Pancreas (tissue), 10 donors: Measurements from ENCODE around the gene HMG20B. TPM values are rescaled to one million over a fixed set of nuclear protein-coding genes. Genes with fewer than 3 reads are reported as not detected.

Source experiments
- ATAC-seq, 4 donors: fragments of 200-7000 bp; cut with Tn5 transposase; one replicate each; pipeline versions ENCODE4 v1.8.0 to v1.9.1; 2020; ENCODE audit warnings: mild to moderate bottlenecking in 4 of 4, moderate library complexity in 4 of 4
- DNase-seq, 6 donors: peaks; one replicate each; pipeline ENCODE4 v3.0.0-alpha.2; 2020
- FAIRE-seq: peaks from 2 replicates; lab custom pipeline; 2012; peaks lifted over from hg19 to GRCh38; lab: Jason Lieb, UNC
- H3K27ac ChIP-seq, 4 donors: fragments of 200-600 bp; sonication (generic); 1 replicate in 3 of 4; 2 replicates in 1 of 4; pipeline versions ENCODE4 v1.5.0 to v1.8.0; 2020
- H3K27me3 ChIP-seq, 4 donors: fragments of 200-600 bp; one replicate each; pipeline ENCODE4 v1.8.0; 2021
- H3K36me3 ChIP-seq, 3 donors: fragments of 200-600 bp; sonication (generic) in 1 of 3; one replicate each; pipeline versions ENCODE4 v1.5.0 to v1.8.0; 2020 to 2021
- H3K4me1 ChIP-seq, 3 donors: fragments of 200-600 bp; one replicate each; pipeline ENCODE4 v1.8.0; 2021
- H3K4me3 ChIP-seq, 4 donors: fragments of 200-600 bp; sonication (generic) in 2 of 4; one replicate each; pipeline versions ENCODE4 v1.5.0 to v1.8.0; 2020 to 2021
- H3K9me3 ChIP-seq, 4 donors: fragments of 200-600 bp; one replicate each; pipeline ENCODE4 v1.8.0; 2021
- WGBS, 2 donors: extraction: QIAGEN DNeasy Blood & Tissue Kit; methylation state at CpG; one replicate each; pipeline ENCODE4 v1.1.7; 2013; 5-methylcytosine and 5-hydroxymethylcytosine counted together
- intact Hi-C, 3 donors: fragments of 100-400 bp; cut with DNase I; formaldehyde crosslinking; loops; one replicate each; pipeline versions ENCODE4 v1.11.1 to v1.14.2; 2022
- polyA plus RNA-seq, 2 donors: library from polyadenylated mRNA; stranded (reverse); fragments of 200-250 nt; gene quantifications; one replicate each; pipeline ENCODE4 v1.2.3, GENCODE V29; 2013
- total RNA-seq, 6 donors: library from RNA; stranded (reverse); fragmentation: NEBNext Ultra II Directional in 4 of 6; extraction: Animal tissue kit (Norgen Biotek cat#: 25700) in 4 of 6; gene quantifications; one replicate each; pipeline versions ENCODE4 v1.2.1 to v1.2.4, GENCODE V29; 2021 to 2023
- TF ChIP-seq, protein P1 (sequence below), 4 donors: fragments of 200-600 bp; sonication (generic) in 3 of 4; IDR thresholded peaks; one replicate each; pipeline versions ENCODE4 v1.5.0 to v1.8.0; 2021; ENCODE audit warnings: antibody characterized with exemption in 4 of 4
- donor health status: healthy with polysubstance abuse.
- donor health status: DM: no; HTN: no; CAD: no; lungs with moderate emphysema.
- donor health status: DM: no; HTN: no; CAD: no.
- donor health status: control.
- donor health status: control.
- donor health status: Bipolar disorder and iron deficiency.
- donor health status: DM: yes; HTN: yes; CAD: no.
- donor health status: DM: no; HTN: no; CAD: no.
- donor health status: DM: no; HTN: no; CAD: no.
- donor health status: DM: yes; HTN: yes; CAD: no.

Gene HMG20B
- total and polyA plus RNA-seq, 8 donors = 26.3 to 102 (median 31.7) TPM

DNA sequence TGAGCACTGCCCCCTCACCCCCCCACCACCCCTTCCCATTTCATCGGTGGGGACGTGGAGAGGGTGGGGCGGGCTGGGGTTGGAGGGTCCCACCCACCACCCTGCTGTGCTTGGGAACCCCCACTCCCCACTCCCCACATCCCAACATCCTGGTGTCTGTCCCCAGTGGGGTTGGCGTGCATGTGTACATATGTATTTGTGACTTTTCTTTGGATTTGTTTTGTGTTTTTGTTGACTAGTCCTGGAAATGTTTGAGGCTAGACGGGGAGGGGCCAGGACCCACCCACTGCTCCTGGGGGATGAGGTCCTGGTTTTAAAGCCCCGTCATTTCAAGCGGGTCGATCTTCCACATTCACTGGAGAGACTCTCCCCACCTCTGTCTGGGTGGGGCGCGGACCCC lies 36.8 kb upstream of the HMG20B start:
- H3K36me3 ChIP-seq = peaks cover 0 to 45% (median 22%) of the 10 kb centered on the region in 3 donors
- FAIRE-seq = no peak

DNA sequence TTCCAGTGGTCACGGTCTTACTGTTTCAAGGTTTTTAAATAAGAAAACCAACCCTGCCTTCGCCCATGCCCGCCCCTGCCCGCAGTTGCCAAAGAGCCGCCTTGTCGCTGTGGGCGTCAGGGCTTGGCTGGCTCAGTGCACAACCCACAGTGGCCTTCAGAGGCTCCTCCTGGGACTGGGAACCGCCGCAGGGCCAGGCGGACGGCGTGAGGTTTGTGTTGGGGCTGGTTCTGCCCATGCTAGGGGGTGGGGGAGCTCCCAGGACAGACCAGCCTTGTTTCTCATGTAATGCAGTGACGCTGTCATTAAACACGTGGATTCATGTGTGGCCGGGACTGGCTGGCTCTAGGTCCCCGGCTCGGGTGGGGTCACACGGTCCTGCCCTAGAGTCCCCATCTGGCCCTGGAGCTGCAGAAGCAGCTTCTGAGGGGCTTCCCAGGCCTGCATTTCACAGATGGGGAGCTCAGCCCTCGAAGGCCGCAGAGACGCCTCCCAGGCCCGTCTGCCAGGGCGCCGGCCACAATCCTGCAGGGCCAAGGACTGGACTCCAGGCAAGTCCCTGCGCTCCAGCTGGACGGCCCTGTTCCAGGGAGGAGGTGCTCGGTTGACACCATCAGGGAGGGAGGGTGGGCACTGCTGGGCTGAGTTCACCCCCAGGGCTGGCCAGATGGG lies 36.2 kb upstream of the HMG20B start:
- DNase-seq = peak in 2 of 6 donors; percentile 37 to 51
- Histone ChIP-seq H3K9me3 (no peaks in the 10 kb centered on the region), H3K4me1 (no peaks in the 10 kb centered on the region), H3K36me3 (peaks cover 0 to 40% (median 17%) of the 10 kb centered on the region in 3 donors), H3K27me3 (no peaks in the 10 kb centered on the region), H3K27ac (no peak overlapping the region), H3K4me3 (no peak overlapping the region)
- FAIRE-seq = no peak
- TF ChIP-seq, protein P1, sequence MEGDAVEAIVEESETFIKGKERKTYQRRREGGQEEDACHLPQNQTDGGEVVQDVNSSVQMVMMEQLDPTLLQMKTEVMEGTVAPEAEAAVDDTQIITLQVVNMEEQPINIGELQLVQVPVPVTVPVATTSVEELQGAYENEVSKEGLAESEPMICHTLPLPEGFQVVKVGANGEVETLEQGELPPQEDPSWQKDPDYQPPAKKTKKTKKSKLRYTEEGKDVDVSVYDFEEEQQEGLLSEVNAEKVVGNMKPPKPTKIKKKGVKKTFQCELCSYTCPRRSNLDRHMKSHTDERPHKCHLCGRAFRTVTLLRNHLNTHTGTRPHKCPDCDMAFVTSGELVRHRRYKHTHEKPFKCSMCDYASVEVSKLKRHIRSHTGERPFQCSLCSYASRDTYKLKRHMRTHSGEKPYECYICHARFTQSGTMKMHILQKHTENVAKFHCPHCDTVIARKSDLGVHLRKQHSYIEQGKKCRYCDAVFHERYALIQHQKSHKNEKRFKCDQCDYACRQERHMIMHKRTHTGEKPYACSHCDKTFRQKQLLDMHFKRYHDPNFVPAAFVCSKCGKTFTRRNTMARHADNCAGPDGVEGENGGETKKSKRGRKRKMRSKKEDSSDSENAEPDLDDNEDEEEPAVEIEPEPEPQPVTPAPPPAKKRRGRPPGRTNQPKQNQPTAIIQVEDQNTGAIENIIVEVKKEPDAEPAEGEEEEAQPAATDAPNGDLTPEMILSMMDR (IDR thresholded peaks at IDR 0.05) = no peak
- peak in 3 of 4 donors; percentile 4 to 14 (median 6) for ATAC-seq
- WGBS, 2 donors = 83 to 87% methylated on average over 27 of the region's 27 CpGs
- intact Hi-C loops = no loop called here

More for the DNA sequence above, 36.8 kb upstream of the HMG20B start:
- Histone ChIP-seq H3K9me3 (no peaks in the 10 kb centered on the region), H3K27ac (no peak overlapping the region), H3K4me3 (no peak overlapping the region), H3K4me1 (no peaks in the 10 kb centered on the region), H3K27me3 (no peaks in the 10 kb centered on the region)
- TF ChIP-seq, protein P1 (IDR thresholded peaks at IDR 0.05) = no peak
- DNase-seq (no peak), ATAC-seq (no peak)
- 86 to 87% methylated on average over 10 of the region's 10 CpGs for WGBS, 2 donors
- intact Hi-C loops = no loop called here

DNA sequence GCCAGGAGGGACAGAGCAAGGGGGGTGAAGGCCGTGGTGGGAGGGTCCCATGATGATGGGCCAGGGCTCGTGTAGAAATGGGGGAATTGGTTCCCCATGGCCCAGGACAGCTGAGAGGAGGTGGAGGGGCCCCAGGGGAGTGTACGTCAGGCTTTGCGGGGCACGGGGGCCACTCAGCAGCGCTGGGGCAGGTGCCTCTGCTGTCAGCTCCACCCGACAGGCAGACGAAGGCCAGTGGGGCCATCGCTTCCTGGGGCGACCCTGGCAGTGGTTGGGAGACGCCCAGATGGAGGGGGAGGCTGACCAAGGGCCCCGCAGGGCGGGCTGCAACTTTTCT lies 35.7 kb upstream of the HMG20B start:
- Histone ChIP-seq H3K27me3 (no peaks in the 10 kb centered on the region), H3K27ac (no peak overlapping the region), H3K36me3 (peaks cover 0 to 34% (median 12%) of the 10 kb centered on the region in 3 donors), H3K4me1 (no peaks in the 10 kb centered on the region), H3K4me3 (no peak overlapping the region), H3K9me3 (no peaks in the 10 kb centered on the region)
- intact Hi-C loops = no loop called here
- no peak for FAIRE-seq
- TF ChIP-seq, protein P1 (IDR thresholded peaks at IDR 0.05) = no peak
- WGBS, 2 donors = 83 to 86% methylated on average over 12 to 13 of the region's 13 CpGs
- ATAC-seq = peak in 1 of 4 donors; percentile 1
- peak in 1 of 6 donors; percentile 44 for DNase-seq

DNA sequence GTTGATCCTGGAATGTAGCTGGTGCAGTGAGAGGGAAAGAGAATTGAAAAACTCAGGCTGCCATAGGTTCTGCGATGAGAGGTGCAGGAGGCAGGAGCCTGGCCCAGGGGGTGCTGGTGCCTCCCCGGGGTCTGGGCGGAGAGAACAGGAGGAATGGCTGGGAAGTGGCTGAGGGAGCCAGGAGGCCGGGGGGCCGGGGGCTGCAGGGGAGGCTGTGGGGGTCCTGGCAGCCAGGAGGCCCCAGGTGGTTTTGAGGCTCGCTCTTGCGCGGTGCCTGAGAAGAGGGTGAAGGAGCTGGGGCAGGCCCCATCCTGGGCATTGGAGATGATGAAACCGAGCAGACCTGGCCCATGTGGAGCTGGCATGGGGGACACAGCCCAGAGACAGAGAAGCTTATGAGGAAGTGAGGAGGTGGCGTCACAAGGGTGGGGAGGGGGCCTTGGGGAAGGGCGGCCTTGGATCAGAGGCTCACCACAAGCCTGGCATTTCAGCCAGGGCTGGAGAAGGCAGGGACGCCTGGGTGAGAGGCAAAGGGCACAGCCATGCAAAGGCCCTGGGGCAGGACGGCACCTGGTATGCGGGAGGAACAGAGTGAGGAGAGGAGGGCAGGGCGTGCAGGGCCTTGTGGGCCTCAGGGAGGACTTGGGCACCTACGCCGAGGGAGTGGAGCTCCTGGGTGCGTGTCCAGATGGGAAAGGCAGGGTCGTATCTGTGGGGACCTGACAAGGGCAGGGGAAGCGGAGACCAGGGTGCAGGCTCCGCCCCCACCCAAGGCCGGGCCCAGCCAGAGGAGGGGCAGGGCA lies 35.1 kb upstream of the HMG20B start:
- no peak overlapping the region for H3K4me3 ChIP-seq
- intact Hi-C loops = no loop called here
- H3K27me3 ChIP-seq = no peaks in the 10 kb centered on the region
- H3K4me1 ChIP-seq = no peaks in the 10 kb centered on the region
- ATAC-seq (peak in 2 of 4 donors; percentile 5 to 11), FAIRE-seq (no peak), DNase-seq (peak in 2 of 6 donors; percentile 30 to 56)
- WGBS, 2 donors = 84 to 87% methylated on average over 22 of the region's 22 CpGs
- no peaks in the 10 kb centered on the region for H3K9me3 ChIP-seq
- TF ChIP-seq, protein P1 (IDR thresholded peaks at IDR 0.05) = no peak
- H3K36me3 ChIP-seq = peaks cover 0 to 30% (median 10%) of the 10 kb centered on the region in 3 donors
- H3K27ac ChIP-seq = no peak overlapping the region
